HG02885 (cell line): ENCODE measurements around the gene PWP2.

Experiments used
- ATAC-seq: cut with Tn5 transposase; IDR thresholded peaks from one replicate; pipeline ENCODE4 v1.9.1; 2021; ENCODE audit warnings: mild to moderate bottlenecking; ENCODE audit not compliant: unreplicated experiment, poor library complexity

Gene PWP2

GRCh38 chr21:44107026-44107501, at the start of gene PWP2:
PWP2 (plus strand) TSS chr21:44107399; CDS start chr21:44107417, 18 bp downstream.
- peak; percentile 89 for ATAC-seq

GRCh38 chr21:44057960-44058651, 49.1 kb upstream of the PWP2 start:
- ATAC-seq: no peak

GRCh38 chr21:44058652-44058964, 48.6 kb upstream of the PWP2 start:
- ATAC-seq: no peak

- no peak for ATAC-seq
Measured at GRCh38 chr21:44058981-44059380, 48.2 kb upstream of the PWP2 start.

- no peak for ATAC-seq
Measured at GRCh38 chr21:44059710-44060109, 47.5 kb upstream of the PWP2 start.

GRCh38 chr21:44062380-44062779, 44.8 kb upstream of the PWP2 start:
- no peak for ATAC-seq

GRCh38 chr21:44063151-44063912, 43.9 kb upstream of the PWP2 start:
- ATAC-seq: no peak

- no peak for ATAC-seq
Measured at GRCh38 chr21:44064852-44065403, 42.3 kb upstream of the PWP2 start.

GRCh38 chr21:44065428-44065827, 41.8 kb upstream of the PWP2 start:
- ATAC-seq: peak; percentile 56

GRCh38 chr21:44066116-44066515, 41.1 kb upstream of the PWP2 start:
- no peak for ATAC-seq

- ATAC-seq: no peak
Measured at GRCh38 chr21:44067011-44067839, 40.0 kb upstream of the PWP2 start.

- ATAC-seq: no peak
Measured at GRCh38 chr21:44070391-44070790, 36.8 kb upstream of the PWP2 start.

GRCh38 chr21:44071359-44072104, 35.7 kb upstream of the PWP2 start:
- no peak for ATAC-seq

GRCh38 chr21:44072111-44072510, 35.1 kb upstream of the PWP2 start:
- ATAC-seq: no peak

GRCh38 chr21:44074315-44074958, 32.8 kb upstream of the PWP2 start:
- ATAC-seq: no peak

GRCh38 chr21:44076316-44076715, 30.9 kb upstream of the PWP2 start:
- ATAC-seq: no peak

GRCh38 chr21:44078411-44078981, 28.7 kb upstream of the PWP2 start:
- no peak for ATAC-seq

- no peak for ATAC-seq
Measured at GRCh38 chr21:44079446-44079845, 27.8 kb upstream of the PWP2 start.

GRCh38 chr21:44079846-44080245, 27.4 kb upstream of the PWP2 start:
- no peak for ATAC-seq
